ENCODE data around the gene KPNA1.
A peak's percentile ranks its signal among the peaks of the same experiment; 100 is the strongest.

KPNA1 gene

DNA sequence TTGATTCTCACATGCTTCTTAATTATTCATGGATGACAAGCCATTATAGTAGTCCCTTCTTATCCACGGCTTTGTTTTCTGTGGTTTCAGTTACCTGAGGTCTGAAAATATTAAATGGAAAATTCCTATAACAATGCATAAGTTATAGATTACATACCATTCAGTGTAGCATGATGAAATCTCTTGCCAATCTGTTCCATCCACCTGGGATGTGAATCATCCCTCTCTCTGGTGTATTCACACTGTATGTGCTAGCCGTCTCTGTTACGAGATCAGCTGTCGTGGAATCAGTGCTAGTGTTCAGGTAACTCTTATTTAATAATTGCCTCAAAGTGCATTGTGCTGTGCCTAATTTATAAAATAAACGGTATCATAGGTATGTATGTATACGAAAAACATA, 104.1 kb downstream of the KPNA1 start:
- DNase-seq = peak; percentile 80

DNA sequence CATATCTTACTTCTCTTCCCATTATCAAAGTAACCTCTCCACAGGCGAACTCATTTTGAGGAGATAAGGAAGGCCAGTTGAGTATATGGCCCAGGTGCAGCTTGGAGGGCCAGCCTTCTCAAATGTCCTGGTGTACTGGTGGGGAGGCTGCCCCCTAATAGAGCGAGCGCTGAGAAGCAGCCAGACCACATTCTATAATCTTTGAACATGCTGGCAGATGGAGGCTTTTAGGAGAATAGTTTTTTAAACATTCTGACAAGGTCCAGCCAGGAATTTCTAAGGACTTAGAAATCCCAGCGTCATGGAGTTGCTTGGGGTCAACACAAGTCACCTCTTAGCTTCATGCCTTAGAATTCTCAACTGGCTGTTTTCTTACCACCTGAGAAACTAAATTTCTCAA, 104.6 kb downstream of the KPNA1 start:
- no peak for DNase-seq

DNA sequence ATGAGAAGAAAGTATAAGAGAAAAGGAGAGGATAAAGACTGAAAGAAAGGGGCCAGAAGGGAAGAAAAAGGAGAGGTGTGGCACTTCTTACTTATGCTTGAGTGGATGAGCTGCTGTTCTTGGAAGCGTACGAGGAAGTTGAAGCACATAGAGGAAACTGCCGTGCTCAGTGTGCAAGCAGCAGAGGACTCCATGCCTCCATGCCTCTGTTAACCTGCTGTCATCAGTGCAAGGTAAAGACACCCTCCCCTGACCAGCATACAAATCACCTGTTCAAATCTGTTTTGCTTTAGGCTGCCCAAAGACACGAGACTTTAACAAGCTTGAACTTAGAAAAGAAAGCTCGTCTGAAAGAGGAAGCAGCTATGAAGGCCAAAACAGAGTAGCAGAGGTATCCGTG, 105.3 kb downstream of the KPNA1 start:
- DNase-seq = no peak

DNA sequence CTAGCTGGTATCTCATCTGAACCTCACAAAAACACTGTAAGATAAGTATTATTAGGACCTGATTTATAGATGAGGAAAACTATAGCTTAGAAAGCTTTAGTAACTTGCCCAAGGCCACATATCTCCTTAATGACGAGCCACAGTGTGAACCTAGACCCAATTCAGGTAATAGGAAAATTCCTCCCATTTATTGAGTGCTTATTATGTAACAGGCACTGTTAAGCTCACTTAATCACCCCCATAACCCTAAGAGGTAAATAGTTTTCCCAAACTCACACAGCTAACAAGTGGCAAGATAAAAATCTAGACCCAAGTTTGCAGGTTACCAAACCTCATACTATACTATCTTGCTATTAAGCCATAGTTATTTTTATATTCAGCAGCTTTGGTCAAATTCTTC, 106.8 kb downstream of the KPNA1 start:
- DNase-seq = no peak

DNA sequence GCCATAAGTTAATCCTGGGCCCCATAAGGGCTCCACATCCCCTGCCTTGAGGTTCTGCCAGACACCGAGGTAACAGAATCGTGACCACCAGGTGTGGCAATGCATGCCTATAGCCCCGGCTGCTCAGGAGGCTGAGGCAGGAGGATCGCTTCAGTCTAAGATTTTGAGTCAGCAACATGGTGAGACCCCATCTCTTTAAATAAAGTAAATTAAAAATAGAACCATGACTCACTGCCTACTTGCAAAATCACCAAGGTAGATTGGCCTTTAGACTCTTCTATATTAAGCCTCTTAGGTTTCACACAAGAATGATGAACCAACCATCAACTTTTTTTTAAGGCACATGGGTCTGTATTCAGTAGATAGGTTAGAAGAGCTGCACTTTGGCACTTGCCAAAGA, 108.5 kb downstream of the KPNA1 start:
- DNase-seq = no peak

DNA sequence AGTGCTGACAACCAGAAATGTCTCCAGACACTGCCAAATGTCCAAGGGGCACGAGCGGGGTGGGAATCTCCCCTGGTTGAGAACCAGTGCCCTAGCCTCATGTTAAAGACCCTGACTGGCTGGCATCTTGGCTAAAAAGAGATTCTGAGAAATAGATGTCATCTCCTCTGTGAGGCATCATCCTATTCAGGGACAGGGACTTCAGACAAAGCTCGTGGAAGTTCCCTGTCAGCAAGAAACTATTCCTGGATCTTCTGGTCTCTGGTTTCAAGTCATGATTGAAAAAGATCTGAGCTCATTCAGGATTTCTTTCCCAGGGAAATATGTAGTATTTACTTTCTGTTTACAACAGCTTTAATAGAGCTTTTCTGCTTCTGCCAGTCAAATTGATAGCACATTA, 109.7 kb downstream of the KPNA1 start:
- DNase-seq = no peak

DNA sequence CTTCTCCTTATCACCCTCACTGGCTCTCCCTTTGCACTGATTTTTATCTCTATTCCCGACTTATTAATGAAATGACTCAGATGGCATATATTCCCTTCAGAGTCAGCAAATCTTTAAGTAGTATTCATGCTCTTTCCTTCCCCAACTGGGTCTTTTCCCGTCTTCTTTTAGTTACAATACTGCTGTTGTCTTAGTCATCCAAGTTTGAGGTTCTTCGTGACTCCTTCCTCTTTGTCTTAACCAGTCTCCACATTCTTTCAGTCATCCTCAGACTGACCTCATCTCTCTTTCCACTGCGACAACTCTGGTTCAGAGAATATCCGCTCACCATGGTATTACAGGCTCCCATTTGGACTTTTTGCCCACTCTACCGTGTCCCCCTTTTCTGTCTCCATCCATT, 111.2 kb downstream of the KPNA1 start:
- DNase-seq = no peak

DNA sequence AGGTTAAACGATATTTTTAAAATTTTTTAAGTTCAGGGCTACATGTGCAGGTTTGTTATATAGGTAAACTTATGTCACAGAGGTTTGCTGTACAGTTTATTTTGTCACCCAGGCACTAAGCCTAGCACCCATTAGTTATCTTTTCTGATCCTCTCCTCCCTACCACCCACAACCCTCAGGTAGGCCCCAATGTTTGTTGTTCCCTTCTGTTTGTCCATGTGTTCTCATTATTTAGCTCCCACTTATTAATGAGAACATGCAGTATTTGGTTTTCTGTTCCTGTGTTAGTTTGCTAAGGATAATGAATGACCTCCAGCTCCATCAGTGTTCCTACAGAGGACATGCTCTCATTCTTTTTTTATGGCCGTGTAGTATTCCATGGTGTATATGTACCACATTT, 115.8 kb downstream of the KPNA1 start:
- no peak for DNase-seq

DNA sequence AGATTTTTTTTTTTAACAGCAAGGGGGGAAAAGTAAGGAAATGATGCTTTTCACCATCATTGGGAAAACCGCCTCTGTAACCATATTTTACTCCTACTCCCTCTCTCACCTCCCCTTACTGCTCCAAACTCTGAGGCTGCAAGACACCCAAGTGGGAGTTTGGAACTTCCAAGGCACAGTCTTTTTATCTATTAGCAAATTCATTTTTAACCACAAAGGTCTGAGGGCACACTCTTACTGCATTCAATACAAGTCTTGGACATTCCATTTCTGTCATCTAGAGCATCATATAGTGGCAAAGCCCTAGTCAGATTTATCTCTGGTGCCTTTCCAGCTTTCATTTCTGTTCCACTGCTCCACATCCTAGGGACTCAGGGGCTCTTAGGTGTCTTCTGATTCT, 117.5 kb downstream of the KPNA1 start:
- no peak for DNase-seq

DNA sequence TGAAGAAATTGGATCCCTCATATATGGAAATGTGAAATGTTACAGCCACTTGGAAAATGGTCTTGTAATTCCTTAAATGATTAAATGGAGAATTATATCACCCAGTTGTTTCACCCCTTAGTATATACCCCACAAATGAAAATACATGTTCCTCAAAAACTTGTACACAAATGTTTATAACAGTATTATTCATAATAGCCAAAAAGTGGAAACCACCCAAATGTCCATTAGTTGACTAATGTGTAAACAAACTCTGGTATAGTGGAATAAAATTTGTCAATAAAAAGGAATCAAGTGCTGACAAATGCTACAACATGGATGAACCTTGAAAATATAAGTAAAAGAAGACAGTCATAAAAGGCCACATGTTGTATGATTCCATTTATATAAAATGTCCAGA, 118.2 kb downstream of the KPNA1 start:
- no peak for DNase-seq

DNA sequence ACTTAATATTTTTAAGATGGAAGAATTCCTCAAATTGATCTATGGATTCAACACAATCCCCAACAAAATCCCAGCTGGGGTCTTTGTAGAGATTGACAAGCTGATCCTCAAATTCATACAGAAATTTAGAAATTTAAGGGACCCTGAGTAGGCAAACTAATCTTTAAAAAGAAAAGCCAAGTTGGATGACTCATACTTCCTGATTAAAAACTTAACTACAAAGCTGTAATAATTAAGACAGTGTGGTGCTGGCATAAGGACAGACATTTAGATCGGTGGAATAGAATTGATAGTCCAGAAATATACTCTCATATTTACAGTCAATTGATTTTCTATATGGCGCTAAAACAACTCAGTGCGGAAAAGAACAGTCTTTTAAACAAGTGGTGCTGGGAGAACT, 119.2 kb downstream of the KPNA1 start:
- DNase-seq = no peak

DNA sequence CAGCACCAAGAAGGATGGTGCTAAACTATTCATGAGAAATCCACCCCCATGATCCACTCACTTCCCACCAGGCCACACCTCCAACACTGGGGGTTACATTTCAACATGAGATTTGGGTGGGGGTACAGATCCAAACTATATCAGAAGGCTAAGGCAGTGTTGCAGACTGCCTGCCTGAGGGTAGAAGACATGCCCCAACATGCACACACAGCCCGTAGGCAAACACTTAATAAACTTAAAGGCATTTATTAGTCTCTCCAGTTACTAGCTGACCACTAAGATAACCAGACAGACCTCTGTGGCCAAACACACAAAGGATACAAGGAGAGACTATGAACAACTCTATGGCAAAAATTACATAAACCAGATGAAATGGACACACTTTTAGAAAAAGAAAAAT, 120.6 kb downstream of the KPNA1 start:
- no peak for DNase-seq

DNA sequence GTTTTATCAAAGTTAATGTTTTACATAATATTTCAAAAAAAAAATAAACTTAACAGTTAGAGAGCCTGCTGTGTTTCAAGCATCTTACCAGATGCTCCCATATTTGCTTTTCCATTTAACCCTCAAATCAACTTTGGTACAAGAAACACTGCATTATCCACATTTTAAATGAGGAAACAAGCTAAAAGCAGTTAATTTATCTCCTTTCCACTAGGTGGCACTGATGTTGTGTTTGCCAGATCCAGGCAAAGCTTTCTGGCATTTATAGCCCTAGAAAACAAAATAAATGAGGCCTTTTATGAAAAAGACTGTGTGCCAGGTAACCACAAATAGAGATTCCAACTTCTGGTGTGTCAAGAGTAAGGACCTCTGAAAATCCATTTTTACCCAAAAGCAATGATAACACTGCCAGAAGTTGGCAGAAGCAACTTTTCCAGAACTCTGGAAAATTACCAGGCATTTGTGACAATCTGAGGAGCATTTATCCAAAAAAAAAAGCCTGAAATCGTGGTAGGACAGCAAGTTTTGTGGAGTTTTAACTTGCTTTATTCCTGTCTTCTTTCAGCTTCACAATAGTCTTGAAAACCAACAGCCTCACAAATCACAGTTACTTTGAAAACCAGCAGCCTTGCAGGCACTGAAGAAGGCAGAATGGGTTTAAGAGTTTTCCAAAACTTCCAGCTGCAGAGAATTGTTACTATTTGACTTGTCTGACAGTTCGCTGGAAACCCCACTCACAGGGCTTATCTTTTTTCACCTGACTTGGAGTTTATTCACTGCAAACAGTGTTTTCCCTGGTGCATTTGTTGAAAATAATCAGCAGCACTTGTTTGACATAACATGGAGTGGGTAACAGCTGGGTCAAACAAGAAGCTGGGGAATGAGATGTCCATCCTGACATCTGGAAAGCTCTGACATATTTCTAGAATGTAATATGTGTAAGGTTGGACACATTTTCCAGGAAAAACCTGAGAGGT, 121.6 kb downstream of the KPNA1 start:
- peak; percentile 57 for DNase-seq

DNA sequence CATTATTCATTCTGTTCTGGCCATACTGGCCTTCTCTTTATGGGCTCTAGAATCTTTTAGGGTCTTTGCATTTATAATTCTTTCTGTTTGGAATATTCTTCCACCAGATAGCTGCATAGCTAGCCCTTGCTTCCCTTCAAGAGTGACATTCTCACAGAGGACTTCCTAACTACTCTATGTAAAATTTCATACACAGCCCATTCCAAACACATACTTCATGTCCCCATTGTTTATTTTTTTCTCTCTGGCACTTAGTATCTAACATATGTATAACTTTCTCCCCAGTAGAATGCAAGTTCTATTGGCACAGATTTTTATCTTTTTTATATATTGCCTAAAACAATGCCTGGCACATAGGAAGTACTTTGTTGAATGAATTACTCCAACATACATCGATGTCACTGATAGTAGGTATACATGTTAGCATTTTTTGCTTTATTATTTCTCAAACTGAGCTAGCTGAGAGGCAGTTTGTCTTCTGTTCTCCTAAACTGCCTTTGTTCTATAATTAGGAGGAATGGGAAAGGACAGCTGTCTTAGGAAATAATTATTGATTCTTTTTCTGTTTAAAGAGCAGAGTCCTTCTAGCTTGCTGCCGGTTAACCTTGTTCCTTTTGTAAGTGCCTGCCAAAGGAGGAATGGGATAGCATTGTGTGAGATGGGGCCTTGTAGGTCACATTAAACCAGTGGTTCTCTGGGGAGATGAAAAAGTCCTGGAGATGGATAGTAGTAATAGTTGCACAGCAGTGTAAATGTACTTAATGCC, 122.9 kb downstream of the KPNA1 start:
- DNase-seq = no peak

DNA sequence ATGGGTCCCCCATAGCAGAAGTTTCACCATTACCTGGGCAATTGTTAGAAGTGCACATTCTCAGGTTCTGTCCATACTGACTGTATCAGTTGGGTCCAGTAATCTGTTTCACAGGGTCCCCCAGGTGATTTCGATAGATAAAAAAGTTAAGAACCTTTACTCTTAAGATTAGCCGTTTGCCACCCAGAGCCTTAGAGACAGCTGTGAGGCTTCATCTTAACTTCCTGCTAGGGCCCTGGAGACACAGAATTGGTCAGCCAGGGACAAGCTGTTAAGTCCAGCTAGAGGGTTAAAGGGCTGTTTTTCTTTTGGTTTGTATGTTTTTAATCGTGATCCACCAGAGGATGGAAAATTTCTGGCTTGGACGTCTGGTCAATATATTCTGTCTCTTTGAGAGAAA, 124.1 kb downstream of the KPNA1 start:
- no peak for DNase-seq

DNA sequence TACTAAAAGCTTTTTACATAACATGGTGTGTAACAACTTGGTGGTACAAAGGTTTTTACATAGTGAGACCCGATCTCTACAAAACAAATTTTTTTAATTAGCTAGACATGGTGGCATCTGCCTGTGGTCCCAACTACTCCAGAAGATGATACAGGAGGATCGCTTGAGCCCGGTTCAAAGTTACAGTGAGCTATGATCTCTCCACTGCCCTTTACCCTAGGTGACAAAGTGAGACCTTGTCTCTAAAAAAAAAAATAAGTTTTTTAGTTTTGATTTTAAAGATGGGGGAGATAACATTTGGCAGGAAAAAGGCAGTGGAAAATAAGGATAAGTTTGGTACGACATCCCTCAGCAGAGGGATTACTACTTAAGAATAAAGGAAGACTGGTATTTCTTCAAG, 124.8 kb downstream of the KPNA1 start:
- DNase-seq = no peak

DNA sequence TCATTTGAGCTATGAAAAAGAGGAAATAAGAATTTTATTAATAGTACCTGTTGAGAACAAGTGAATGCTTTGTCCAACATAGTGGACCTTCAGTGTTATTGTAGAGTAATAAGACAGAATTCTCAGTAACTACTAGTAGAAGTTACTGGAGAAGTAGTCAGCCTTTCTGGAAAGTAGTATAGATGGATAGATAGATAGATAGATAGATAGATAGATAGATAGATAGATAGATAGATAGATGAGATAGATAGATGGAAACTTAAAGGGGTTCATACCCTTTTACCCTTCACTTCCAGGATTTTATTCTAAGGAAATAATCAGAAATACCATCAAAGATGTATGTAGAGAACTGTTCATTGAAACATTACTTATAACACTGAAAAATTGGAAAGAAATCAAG, 125.5 kb downstream of the KPNA1 start:
- no peak for DNase-seq

DNA sequence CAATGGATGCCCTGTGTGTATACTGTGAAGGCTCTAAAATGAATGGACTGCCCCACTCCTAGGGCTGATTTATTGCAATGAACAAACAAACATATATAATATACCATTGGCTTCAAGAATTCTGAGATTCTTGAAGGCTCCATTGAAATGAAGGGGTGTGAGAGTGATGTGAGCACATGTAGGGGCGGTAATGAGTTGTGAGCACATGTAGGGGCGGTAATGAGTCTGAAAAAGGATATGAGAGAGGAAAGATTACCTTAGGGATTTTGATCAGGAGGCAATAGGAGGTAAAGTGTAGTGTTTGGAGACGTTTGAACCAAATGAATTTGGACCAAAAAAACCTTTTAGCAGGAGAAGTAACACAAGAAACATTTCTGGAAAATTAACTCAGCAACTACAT, 127.0 kb downstream of the KPNA1 start:
- no peak for DNase-seq

DNA sequence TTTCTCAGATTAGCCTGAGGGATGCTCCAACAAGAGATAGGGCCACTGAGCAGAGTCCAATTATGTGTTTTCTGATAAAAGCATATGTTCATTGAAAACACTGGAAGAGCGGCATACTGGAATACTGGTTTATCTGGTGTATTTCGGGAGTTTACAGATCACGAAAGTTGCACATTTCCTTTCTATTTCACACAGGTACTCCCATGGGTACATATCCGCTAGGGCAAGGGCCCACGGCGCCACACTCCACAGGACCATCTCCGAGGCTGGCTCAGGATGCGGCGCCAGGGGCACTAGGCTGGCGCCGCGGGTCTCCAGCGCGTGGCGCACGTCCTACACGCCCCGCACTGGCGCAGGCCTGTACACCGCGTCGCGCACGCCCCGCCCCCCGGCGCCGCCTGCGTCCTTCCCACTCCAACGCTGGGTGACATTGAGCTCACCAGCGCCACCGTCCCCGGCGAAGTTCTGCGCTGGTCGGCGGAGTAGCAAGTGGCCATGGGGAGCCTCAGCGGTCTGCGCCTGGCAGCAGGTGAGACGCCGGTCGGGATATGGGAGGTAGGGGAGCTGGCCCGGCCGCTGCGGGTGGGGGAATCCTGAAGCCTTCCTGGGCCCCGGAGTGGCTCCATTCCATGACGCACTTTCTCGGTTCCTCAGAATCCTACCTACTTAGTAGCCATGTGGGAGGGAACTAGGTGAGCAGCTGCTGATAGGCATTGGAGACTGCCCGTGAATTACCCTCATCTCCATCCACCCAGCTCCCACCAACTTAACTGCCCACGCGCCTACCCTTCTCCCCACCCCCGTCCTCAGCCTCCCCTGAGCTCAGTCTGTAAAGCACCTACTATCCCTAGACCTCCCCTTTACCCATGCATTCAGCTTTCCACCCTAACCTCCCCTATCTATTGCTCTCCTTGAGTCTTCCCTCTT, 130.7 kb downstream of the KPNA1 start, which contains the start of gene FAM162A:
Gene FAM162A (plus strand): TSS at position 412 of the 927 bp plus-strand sequence. CDS start 84 bp downstream, at position 496.
- peak; percentile 95 for DNase-seq

DNA sequence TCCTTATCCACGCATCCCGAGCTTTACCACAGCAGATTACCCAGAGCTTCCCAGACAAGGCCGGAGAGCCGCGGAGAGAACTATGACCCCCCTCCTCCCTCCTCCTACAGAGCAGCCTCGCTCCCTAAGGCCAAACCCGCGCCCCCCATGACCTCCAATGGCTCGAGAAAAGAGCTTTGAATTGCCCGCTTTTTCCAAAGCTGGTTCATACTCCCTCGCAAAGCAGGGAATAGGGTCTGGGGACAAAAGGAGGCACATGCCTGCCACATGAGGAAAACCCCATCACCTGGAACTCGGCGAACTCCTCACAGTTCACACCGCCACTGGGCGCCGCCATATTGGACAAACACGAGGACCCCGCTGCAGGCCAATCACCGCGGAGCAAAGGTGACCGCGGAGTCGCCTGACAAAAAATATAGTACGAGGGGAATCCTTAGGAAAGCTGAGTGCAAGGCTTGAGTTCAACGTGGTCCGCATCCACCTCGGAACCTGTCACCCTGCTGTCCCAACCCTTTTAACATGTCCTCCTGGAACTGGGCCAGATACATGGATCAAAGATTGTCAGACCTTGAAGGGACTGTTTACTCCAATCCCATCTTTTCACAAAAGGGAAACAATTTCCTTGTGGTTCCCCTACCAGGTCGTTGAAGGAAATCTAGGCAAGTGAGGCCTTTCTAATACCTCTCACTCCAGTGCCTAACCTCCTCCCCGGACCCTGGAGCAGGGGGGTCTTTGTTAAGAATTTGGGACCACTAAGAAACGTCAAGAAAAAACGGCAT, 131.7 kb downstream of the KPNA1 start, which contains the start of gene MIX23:
Gene MIX23 (minus strand): TSS at position 344 of the 779 bp plus-strand sequence. CDS start 7 bp downstream, at position 337.
- DNase-seq = peak; percentile 96

DNA sequence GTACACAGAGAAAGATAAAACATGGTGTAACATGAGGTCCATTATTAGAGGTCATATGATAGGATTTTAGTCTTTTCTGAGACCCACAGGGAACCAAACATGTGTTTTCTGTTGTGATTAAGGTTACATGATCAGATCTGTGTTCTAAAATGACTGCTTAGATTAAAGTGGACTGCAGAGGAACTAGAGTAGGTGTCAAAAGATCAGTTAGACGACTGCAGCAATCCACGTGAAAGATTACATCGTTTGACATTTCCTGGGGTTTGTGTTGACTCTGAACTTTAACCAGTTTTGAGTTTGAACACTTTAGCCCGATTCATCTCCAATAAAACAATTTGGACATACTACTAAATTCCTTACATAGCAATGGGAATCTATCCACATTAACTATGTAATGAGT, 136.8 kb downstream of the KPNA1 start:
- no peak for DNase-seq

DNA sequence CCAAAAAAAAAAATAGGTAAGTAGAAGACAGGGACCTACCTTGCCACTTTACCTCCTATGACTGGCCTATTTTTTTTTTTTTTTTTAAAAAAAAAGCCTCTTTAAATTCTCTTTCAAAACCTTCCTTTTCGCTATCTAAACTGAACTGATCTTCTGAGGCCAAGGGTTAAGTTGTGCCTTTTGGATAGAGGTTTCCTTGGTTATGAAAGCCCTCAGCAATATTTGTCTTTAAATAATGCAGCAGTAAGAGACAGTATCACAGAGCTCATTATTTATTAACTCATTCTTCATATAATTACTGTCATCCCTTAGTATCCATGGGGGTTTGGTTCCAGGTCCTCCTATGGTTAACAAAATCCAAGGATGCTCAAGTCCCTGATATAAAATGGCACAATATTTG, 140.7 kb downstream of the KPNA1 start:
- no peak for DNase-seq
